Measurements from ENCODE around the gene RPL27A. TPM values are rescaled to one million over a fixed set of nuclear protein-coding genes. Genes with fewer than 3 reads are reported as not detected.

The RPL27A gene
- total RNA-seq, 1 donor, result 965 TPM

DNA sequence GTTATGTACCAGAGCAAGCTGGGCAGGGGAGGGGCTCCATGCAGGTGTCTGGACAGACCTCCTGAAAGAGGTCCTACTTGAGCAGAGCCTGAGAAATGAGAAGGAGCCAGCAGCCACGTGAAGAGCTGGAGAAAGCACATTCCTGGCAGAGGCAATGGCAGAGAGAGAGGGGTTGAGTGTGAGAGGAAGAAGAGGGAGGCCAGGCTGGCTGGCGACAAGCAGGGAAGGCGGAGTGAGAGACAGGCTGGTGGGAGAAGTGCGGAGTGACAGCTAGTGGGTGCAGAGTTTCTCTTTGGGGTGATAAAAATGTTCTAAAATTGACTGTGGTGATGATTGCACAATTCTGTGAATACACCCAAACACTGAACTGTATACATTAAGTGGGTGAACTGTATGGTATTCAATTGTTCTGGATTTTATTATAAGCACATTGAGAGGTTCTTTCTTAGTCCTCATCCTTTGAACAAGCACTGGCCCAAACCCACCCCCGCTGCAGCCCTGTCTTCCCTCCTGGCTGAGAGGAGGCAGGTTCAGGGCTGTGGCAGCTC lies 29.4 kb downstream of the RPL27A start:
- TF ChIP-seq CTCF (IDR thresholded peaks at IDR 0.05; ENCODE audit: insufficient read depth, low read length), result no peak
- no peak for DNase-seq (ENCODE audit: low read depth)
- no peak overlapping the region for H3K4me3 ChIP-seq (ENCODE audit: low read depth, low read length)

DNA sequence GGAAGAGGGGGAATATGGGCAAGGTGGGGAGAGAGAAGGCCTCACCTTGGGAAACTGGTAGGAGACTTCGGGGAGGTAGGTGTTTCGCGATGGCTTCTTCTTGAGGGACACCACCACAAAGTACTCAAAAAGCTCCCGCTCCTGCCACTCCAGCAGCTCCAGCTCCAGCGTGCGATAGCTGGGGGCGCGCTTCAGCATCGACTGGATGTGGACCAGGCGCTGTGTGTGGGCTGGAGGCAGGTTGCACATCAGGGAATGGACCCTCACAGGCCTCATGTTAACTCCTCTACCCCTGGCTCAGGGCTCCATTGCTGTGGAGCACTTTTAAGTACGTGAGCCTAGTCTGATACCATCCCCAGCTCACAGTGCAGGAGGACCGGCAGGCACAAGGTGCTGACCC lies 29.9 kb downstream of the RPL27A start:
- no peak for TF ChIP-seq CTCF (IDR thresholded peaks at IDR 0.05; ENCODE audit: insufficient read depth, low read length)
- no peak for DNase-seq (ENCODE audit: low read depth)
- H3K4me3 ChIP-seq (ENCODE audit: low read depth, low read length), result no peak overlapping the region

DNA sequence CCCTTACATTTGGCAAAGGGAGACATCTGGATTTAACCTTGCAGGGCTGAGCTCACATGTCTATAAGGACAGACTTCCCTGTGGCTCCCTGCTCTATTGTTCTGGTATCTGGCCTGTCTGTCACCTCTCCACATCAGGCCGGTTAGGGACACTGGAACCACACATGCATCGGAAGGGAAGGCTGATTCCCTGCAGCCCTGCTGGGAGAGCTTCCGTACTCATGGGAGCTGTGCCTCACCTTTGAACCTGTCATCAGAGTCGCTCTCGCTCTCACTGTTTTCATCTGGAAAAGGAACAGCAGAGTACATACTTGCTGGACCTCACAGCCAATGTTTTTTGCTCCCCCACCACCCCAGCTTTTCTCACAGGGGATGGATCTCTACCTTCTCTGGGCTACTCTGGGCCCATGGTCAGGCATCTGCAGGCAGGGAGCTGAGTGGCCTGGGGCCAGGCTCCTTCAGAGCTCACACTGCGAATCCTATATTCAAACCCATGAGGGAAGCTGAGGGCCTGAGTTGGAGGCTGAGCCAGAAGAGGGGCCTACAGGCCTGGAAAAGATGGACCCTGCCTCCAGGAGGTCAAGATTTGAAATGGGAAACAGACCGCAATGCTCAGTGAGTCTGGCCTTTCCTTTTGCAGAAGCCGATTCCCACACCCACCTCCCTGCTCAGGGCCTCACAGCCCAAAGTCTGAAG lies 31.3 kb downstream of the RPL27A start:
- DNase-seq (ENCODE audit: low read depth), result no peak
- H3K4me3 ChIP-seq (ENCODE audit: low read depth, low read length), result no peak overlapping the region
- no peak for TF ChIP-seq CTCF (IDR thresholded peaks at IDR 0.05; ENCODE audit: insufficient read depth, low read length)

GRCh38 chr11:8714622-8715225 lies 32.1 kb downstream of the RPL27A start:
- no peak for DNase-seq (ENCODE audit: low read depth)
- no peak overlapping the region for H3K4me3 ChIP-seq (ENCODE audit: low read depth, low read length)
- no peak for TF ChIP-seq CTCF (IDR thresholded peaks at IDR 0.05; ENCODE audit: insufficient read depth, low read length)

- no peak overlapping the region for H3K4me3 ChIP-seq (ENCODE audit: low read depth, low read length)
- no peak for TF ChIP-seq CTCF (IDR thresholded peaks at IDR 0.05; ENCODE audit: insufficient read depth, low read length)
- no peak for DNase-seq (ENCODE audit: low read depth)
Observed at GRCh38 chr11:8715501-8715900, 32.9 kb downstream of the RPL27A start.

DNA sequence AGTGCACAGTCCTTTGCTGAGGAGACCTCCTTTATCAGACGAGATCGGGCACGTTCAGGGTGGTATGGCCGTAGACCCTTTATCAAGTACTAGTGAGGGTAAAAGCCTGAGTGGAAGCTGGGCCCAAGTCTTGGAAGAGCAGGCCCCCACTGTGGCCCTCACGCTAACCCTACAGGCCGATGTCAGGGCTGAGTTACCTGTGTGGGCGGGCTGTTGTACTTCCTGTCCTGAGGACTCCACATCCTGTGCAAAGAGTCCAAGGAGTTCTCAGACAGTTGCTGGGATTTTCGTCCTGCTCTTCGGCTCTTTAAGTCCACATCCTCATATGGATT lies 34.9 kb downstream of the RPL27A start:
- no peak overlapping the region for H3K4me3 ChIP-seq (ENCODE audit: low read depth, low read length)
- no peak for DNase-seq (ENCODE audit: low read depth)
- no peak for TF ChIP-seq CTCF (IDR thresholded peaks at IDR 0.05; ENCODE audit: insufficient read depth, low read length)

All from fibroblast of the aortic adventitia (primary cell).